IPS-11a (cell line): ENCODE measurements around the gene GALNT6.
A peak's percentile ranks its signal among the peaks of the same experiment; 100 is the strongest.

ENCODE experiments used
- H3K4me3 ChIP-seq: one replicate; pipeline ENCODE4 v1.5.1; 2013; ENCODE audit warnings: low read depth, low read length, control low read depth

The GALNT6 gene, protein sequence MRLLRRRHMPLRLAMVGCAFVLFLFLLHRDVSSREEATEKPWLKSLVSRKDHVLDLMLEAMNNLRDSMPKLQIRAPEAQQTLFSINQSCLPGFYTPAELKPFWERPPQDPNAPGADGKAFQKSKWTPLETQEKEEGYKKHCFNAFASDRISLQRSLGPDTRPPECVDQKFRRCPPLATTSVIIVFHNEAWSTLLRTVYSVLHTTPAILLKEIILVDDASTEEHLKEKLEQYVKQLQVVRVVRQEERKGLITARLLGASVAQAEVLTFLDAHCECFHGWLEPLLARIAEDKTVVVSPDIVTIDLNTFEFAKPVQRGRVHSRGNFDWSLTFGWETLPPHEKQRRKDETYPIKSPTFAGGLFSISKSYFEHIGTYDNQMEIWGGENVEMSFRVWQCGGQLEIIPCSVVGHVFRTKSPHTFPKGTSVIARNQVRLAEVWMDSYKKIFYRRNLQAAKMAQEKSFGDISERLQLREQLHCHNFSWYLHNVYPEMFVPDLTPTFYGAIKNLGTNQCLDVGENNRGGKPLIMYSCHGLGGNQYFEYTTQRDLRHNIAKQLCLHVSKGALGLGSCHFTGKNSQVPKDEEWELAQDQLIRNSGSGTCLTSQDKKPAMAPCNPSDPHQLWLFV

GRCh38 chr12:51391283-51392123, at the start of gene GALNT6:
TSS of gene GALNT6 (minus strand) at chr12:51391406. CDS start at chr12:51379781, 11,625 bp downstream.
- H3K4me3 ChIP-seq = peak within 1 kb of the TSS; percentile 80

DNA sequence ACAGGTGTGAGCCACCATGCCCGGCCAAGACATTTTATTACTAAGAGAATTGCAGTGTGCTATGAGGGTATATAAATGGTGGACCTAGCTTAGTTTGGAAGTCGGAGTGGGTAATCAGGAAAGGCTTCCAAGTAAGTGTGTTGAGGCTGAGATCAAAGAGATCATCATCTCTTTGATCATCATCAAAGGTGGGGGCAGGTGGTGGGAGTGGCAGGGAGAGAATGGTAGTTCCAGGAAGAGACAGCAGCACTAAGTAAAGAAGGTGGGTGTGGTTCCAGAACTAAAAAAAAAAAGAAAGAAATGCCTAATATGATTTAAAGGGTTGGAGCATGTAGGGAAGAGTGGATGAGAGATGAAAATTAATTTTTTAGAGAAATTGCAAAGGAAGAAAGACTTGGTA, 48.1 kb upstream of the GALNT6 start:
- H3K4me3 ChIP-seq = no peak overlapping the region

- H3K4me3 ChIP-seq = no peak overlapping the region
Observed at GRCh38 chr12:51437431-51437830, 46.2 kb upstream of the GALNT6 start.

DNA sequence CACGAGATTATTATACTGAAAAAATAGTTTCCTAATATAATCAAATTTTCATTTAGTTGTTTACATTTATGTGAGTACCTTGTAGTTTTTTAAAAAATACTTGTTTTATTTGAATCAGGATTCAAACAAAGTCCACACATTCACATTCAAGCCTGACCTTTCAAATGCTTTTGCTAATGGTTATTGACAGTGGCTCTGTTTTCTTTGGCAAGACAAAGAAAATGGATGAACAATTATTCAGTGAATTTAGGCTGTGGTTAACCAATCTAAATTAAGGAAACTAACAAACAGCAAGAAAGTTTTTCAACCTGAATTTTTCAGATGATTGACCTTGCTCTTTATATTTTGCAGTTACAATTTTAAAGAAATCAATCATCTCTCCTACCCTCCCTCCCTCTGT, 43.1 kb upstream of the GALNT6 start:
- no peak overlapping the region for H3K4me3 ChIP-seq

GRCh38 chr12:51432921-51433320, 41.7 kb upstream of the GALNT6 start:
- H3K4me3 ChIP-seq = no peak overlapping the region

GRCh38 chr12:51430196-51430895, 39.1 kb upstream of the GALNT6 start:
- H3K4me3 ChIP-seq = no peak overlapping the region

GRCh38 chr12:51429700-51430099, 38.5 kb upstream of the GALNT6 start:
- no peak overlapping the region for H3K4me3 ChIP-seq

- H3K4me3 ChIP-seq = no peak overlapping the region
Observed at GRCh38 chr12:51428256-51428655, 37.0 kb upstream of the GALNT6 start.

DNA sequence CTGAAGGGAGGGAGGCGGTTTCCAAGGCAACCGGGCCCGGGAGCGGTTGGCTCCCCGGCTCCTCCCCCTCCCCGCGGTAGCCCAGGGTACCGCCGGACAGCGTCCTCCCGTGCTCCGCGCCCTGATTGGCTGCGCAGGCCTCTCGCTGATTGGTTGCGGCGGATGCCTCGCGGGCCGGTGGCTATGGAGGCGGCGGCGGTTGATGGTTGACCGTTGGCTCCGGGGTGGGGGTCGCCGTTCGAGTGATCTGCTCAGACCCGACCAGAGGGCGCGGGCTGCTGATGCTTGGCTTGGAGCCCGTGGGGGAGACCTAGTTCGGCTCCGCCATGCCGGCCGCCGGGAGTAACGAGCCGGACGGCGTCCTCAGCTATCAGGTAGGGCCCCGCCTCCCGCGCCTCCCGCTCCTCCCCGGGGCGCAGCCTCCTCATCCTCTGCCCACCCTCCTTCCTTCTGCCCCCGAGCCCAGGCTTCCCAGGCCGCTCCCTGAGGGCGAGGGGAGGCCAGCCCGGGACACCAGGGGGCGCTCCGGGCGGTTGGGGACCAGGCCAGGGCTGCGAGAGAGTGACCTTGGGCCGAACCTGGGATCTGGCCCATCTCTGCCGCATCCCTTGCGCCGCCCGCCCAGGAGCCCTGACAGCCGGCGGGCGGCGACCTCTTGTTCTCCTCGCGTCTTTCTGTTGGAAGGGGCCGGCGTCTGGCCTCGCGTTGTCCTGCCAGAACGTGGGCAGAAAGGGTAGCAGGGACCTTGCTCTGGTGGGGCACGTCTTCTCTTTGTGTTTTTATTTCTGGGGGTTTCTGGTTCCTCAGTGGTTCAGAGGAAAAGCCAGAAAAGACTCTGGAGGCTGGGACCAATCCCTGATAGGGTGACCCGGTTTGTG, 33.7 kb upstream of the GALNT6 start, which contains the start of gene SLC4A8:
TSS of gene SLC4A8 (plus strand) at position 170 of the 878 bp plus-strand sequence. CDS start at position 327, 157 bp downstream.
- peak within 1 kb of the TSS; percentile 78 for H3K4me3 ChIP-seq

DNA sequence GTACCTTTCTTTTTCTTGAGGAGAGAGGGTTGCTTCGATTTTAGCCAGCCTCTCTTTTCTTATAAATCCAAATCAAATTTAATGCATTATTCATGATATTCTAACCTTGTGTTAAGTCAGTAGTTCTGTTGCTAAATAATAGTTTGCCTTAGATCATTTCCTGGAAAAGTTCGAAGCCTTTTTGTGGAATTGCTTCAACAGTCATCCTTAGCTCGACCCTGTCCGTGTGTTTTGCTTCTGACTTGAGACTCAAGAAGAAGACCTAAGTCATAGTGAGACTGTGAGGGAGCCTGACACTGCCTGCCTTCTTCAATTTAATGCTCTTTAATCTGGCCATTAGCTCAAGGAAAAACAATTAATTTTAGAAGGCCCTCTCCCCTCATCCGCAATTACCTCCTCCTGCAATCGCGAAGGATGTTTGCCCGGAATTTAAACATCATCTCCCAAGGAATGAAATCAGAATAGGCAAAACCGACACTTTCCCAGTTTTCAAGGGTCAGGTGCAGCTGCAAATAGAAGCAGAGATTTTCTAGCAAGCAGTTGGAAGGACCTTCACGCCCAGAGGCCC, 33.0 kb upstream of the GALNT6 start:
- H3K4me3 ChIP-seq = no peak overlapping the region

DNA sequence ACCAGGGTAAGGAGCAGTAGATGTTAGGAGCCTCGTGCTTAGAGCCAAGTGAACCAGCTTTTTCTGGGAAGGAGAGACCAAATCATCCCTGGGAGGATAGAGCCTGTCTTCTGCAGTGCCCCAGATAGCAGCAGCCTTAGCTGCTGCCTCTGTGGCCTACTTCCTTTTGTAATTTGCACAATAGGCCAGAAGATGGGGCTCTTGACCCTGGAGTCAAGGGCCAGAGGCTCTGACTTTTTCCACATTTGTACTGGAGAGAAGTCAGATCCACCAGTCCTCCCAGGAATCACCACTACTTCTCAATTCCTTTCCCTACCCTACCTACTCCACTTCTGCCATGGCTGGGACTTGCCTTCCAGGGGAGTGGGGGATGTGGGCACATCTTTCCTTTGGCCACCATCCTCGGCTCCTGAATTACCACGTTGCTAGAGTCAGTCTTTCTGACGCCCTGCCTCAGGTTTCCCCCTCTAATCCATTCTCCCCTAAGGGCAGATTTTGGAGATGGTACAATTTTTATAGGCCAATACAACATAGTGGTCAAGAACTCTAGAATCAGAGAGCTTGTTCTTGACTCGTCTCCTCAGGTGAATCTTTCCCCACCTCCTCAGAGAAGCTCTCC, 30.2 kb upstream of the GALNT6 start:
- no peak overlapping the region for H3K4me3 ChIP-seq

DNA sequence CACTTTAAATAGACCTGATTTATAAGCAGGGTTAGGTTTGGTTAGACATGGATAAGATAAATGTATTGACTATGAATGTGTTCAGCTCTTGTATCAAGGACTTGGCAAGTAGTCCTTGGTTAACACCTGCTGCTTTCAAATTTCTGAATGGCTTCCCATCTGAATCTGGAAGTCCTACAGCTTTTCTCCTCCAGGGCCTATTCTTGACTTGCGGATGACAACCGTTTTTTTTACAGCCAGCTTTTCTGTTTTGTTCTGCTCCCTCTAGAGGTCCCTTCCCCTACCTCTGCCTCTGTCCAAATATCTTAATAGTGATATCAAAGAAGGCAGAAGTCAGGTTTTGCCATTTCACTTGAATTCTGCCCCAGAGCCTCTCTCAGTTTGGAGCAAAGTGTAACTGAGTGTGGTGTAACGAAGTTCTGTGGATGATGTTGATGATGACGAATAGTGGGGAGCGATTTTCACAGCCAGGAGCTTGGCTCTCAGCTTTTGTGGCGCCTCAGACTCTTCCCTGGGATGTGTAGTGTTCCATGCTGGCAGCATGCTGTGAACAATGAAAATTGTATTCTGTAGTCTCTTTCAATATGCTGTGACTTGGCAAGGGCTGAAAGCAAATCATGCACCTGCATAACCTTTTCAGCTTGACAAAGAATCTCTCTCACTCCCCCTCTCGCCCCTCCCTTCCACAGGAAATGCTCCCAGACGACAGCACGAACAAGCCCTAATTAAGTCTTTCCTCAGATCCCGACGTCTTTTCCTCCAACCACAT, 28.4 kb upstream of the GALNT6 start:
- no peak overlapping the region for H3K4me3 ChIP-seq

DNA sequence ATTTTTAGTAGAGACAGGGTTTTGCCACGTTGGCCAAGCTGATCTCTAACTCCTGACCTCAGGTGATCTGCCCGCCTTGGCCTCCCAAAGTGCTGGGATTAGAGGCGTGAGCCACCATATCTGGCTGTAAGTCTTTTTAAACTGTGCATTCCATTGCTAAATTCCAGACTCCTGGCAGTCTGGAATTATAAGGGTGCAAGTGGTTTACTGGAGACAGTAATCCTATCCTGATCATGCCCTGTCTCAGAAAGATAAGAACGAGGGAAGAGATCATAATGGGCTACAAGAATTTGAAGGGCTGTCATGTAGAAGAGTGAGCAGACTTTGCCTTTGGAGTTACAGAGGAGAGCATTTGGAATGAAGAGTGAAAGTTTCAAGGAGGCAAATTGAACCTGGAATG, 26.6 kb upstream of the GALNT6 start:
- no peak overlapping the region for H3K4me3 ChIP-seq

DNA sequence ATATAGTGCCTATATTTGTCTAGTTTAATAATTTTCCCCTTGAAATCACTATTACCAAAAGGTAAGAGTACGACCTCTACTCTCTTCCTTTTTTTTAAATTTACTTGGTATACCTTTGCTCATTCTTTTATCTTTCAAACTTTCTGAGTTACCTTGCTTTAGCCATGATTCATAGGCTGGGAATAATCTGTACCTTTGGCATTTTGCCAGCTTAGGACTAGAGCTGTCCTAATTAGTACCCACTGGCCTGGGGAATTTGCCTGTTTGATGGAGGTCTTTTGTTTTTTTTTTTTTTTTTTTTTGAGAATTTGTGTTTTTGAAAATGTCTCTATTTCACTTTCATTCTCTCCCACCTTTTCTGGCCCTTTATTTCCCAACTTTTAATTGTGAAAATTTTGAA, 24.7 kb upstream of the GALNT6 start:
- no peak overlapping the region for H3K4me3 ChIP-seq

DNA sequence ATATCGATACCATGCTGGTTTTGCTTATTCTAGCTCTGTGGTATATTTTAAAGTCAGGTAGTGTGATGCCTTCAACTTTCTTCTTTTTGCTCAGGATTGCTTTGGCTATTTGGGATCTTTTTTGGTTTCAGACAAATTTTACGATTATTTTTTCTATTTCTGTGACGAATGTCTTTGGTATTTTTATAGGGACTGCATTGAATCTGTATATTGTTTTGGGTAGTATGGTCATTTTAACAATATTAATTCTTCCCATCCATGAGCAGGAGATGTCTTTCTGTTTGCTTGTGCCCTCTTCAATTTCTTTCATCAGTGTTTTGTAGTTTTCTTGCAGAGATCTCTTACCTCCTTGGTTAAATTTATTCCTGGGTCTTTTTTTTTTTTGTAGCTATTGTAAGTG, 22.6 kb upstream of the GALNT6 start:
- no peak overlapping the region for H3K4me3 ChIP-seq

- no peak overlapping the region for H3K4me3 ChIP-seq
Observed at GRCh38 chr12:51413149-51413548, 21.9 kb upstream of the GALNT6 start.

- no peak overlapping the region for H3K4me3 ChIP-seq
Observed at GRCh38 chr12:51409846-51410245, 18.6 kb upstream of the GALNT6 start.

- no peak overlapping the region for H3K4me3 ChIP-seq
Observed at GRCh38 chr12:51407604-51408003, 16.4 kb upstream of the GALNT6 start.
